HEK293 (cell line): ENCODE data around the gene TFAP2E.

Experiments used
- GLIS1 ChIP-seq: fragments of 450-650 bp; formaldehyde crosslinking; IDR thresholded peaks from 2 replicates; pipeline ENCODE4 v1.5.1; 2016; ENCODE audit warnings: missing biosample characterization, missing genetic modification characterization
- HOXC10 ChIP-seq: sonication (generic); formaldehyde crosslinking; IDR thresholded peaks from 2 replicates; pipeline ENCODE4 v1.8.1; 2023; ENCODE audit warnings: mild to moderate bottlenecking, missing genetic modification reagents
- PATZ1 ChIP-seq: fragments of 450-650 bp; formaldehyde crosslinking; IDR thresholded peaks from 2 replicates; pipeline ENCODE4 v1.5.1; 2016; ENCODE audit warnings: missing biosample characterization, missing genetic modification characterization
- REST ChIP-seq: fragments of 450-650 bp; formaldehyde crosslinking; IDR thresholded peaks from 2 replicates; pipeline ENCODE4 v1.5.1; 2016; ENCODE audit warnings: missing biosample characterization, missing genetic modification characterization
- ZBTB11 ChIP-seq: fragments of 450-650 bp; formaldehyde crosslinking; conservative IDR thresholded peaks from 2 replicates; pipeline ENCODE4 v1.5.1; 2016; ENCODE audit warnings: low read depth, missing biosample characterization, missing genetic modification characterization
- ZBTB21 ChIP-seq: fragments of 450-650 bp; formaldehyde crosslinking; IDR thresholded peaks from 2 replicates; pipeline ENCODE4 v1.5.1; 2017; ENCODE audit warnings: missing biosample characterization, missing genetic modification characterization
- ZBTB48 ChIP-seq: fragments of 450-650 bp; formaldehyde crosslinking; IDR thresholded peaks from 2 replicates; pipeline ENCODE4 v1.5.1; 2016; ENCODE audit warnings: missing biosample characterization, missing genetic modification characterization
- ZBTB7A ChIP-seq: fragments of 450-650 bp; formaldehyde crosslinking; IDR thresholded peaks from 2 replicates; pipeline ENCODE4 v1.5.1; 2016; ENCODE audit warnings: low read depth, missing biosample characterization, missing genetic modification characterization
- ZNF274 ChIP-seq, 2 experiments: fragments of 200-500 bp in 1 of 2; fragments of 450-650 bp in 1 of 2; sonication (Bioruptor generic) in 1 of 2; formaldehyde crosslinking in 1 of 2; IDR thresholded peaks; 2 replicates each; pipeline versions ENCODE4 v1.5.1 to v1.6.1; 2014 to 2016; ENCODE audit warnings: borderline replicate concordance in 1 of 2, inconsistent platforms in 1 of 2, low read length in 1 of 2, missing biosample characterization in 1 of 2, missing genetic modification characterization in 1 of 2
- ZNF514 ChIP-seq: fragments of 450-650 bp; formaldehyde crosslinking; IDR thresholded peaks from 2 replicates; pipeline ENCODE4 v1.5.1; 2016; ENCODE audit warnings: missing biosample characterization, missing genetic modification characterization
- ZNF621 ChIP-seq: fragments of 450-650 bp; formaldehyde crosslinking; IDR thresholded peaks from 2 replicates; pipeline ENCODE4 v1.5.1; 2017; ENCODE audit warnings: missing biosample characterization, missing genetic modification characterization
- ZNF768 ChIP-seq: fragments of 450-650 bp; formaldehyde crosslinking; IDR thresholded peaks from 2 replicates; pipeline ENCODE4 v1.5.1; 2018; ENCODE audit warnings: missing biosample characterization, mild to moderate bottlenecking, missing genetic modification characterization
- TF ChIP-seq, protein P1 (sequence below): fragments of 450-650 bp; formaldehyde crosslinking; IDR thresholded peaks from 2 replicates; pipeline ENCODE4 v1.5.1; 2016; ENCODE audit warnings: missing biosample characterization, missing genetic modification characterization
- TF ChIP-seq, protein P2 (sequence below): fragments of 450-650 bp; formaldehyde crosslinking; IDR thresholded peaks from 2 replicates; pipeline ENCODE4 v1.5.1; 2017; ENCODE audit warnings: missing biosample characterization, missing genetic modification characterization
- TF ChIP-seq, protein P3 (sequence below): fragments of 450-650 bp; formaldehyde crosslinking; IDR thresholded peaks from 2 replicates; pipeline ENCODE4 v1.5.1; 2016; ENCODE audit warnings: missing biosample characterization, missing genetic modification characterization
- TF ChIP-seq, protein P4 (sequence below): fragments of 450-650 bp; formaldehyde crosslinking; IDR thresholded peaks from 2 replicates; pipeline ENCODE4 v1.5.1; 2016; ENCODE audit warnings: missing biosample characterization, missing genetic modification characterization
- TF ChIP-seq, protein P5 (sequence below): fragments of 450-650 bp; IDR thresholded peaks from 2 replicates; pipeline ENCODE4 v1.5.1; 2018; ENCODE audit warnings: missing biosample characterization, missing genetic modification characterization

Gene TFAP2E

DNA sequence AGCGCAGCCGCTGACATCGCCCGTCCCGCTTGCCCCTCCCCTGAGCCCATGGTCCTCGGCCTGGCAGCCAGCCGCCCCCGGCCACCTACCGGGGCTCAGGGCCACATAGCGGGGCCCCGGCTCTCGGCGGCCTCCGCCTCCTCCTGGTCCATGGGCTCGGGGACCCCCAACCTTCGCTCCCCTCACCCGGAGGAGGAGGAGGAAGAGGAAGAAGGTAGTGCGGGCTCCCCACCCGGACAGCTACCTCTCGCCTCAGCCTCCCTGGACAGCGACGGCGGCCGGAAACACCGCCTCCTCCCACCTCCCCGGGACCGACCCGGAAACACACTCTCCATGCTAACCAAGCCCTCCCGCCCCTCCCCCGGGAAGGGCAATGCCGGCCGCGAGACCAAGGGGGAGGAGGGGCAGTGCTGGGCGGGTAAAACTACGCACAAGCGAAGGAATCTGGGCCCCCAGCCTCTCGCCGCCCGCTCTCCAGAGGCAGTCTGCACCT lies 15.9 kb upstream of the TFAP2E start, which contains the start of gene KIAA0319L (continued):
- no peak for TF ChIP-seq ZNF514 (tag by site-specific recombination)
- TF ChIP-seq HOXC10: 0 out of 2 replicates have a peak, but pooled peaks have one; percentile 65
- TF ChIP-seq, protein P1, sequence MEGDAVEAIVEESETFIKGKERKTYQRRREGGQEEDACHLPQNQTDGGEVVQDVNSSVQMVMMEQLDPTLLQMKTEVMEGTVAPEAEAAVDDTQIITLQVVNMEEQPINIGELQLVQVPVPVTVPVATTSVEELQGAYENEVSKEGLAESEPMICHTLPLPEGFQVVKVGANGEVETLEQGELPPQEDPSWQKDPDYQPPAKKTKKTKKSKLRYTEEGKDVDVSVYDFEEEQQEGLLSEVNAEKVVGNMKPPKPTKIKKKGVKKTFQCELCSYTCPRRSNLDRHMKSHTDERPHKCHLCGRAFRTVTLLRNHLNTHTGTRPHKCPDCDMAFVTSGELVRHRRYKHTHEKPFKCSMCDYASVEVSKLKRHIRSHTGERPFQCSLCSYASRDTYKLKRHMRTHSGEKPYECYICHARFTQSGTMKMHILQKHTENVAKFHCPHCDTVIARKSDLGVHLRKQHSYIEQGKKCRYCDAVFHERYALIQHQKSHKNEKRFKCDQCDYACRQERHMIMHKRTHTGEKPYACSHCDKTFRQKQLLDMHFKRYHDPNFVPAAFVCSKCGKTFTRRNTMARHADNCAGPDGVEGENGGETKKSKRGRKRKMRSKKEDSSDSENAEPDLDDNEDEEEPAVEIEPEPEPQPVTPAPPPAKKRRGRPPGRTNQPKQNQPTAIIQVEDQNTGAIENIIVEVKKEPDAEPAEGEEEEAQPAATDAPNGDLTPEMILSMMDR (tag by site-specific recombination): peak; percentile 43; the same call in 1 of the 2 replicates
- no peak for TF ChIP-seq ZNF621
- TF ChIP-seq, protein P2, sequence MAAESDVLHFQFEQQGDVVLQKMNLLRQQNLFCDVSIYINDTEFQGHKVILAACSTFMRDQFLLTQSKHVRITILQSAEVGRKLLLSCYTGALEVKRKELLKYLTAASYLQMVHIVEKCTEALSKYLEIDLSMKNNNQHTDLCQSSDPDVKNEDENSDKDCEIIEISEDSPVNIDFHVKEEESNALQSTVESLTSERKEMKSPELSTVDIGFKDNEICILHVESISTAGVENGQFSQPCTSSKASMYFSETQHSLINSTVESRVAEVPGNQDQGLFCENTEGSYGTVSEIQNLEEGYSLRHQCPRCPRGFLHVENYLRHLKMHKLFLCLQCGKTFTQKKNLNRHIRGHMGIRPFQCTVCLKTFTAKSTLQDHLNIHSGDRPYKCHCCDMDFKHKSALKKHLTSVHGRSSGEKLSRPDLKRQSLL (tag by site-specific recombination): no peak
- no peak for TF ChIP-seq ZBTB48 (tag by site-specific recombination)
- peak; percentile 95 for TF ChIP-seq REST
- TF ChIP-seq, protein P3, sequence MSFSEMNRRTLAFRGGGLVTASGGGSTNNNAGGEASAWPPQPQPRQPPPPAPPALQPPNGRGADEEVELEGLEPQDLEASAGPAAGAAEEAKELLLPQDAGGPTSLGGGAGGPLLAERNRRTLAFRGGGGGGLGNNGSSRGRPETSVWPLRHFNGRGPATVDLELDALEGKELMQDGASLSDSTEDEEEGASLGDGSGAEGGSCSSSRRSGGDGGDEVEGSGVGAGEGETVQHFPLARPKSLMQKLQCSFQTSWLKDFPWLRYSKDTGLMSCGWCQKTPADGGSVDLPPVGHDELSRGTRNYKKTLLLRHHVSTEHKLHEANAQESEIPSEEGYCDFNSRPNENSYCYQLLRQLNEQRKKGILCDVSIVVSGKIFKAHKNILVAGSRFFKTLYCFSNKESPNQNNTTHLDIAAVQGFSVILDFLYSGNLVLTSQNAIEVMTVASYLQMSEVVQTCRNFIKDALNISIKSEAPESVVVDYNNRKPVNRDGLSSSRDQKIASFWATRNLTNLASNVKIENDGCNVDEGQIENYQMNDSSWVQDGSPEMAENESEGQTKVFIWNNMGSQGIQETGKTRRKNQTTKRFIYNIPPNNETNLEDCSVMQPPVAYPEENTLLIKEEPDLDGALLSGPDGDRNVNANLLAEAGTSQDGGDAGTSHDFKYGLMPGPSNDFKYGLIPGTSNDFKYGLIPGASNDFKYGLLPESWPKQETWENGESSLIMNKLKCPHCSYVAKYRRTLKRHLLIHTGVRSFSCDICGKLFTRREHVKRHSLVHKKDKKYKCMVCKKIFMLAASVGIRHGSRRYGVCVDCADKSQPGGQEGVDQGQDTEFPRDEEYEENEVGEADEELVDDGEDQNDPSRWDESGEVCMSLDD (tag by site-specific recombination): peak; percentile 58; the same call in 1 of the 2 replicates
- TF ChIP-seq, protein P4, sequence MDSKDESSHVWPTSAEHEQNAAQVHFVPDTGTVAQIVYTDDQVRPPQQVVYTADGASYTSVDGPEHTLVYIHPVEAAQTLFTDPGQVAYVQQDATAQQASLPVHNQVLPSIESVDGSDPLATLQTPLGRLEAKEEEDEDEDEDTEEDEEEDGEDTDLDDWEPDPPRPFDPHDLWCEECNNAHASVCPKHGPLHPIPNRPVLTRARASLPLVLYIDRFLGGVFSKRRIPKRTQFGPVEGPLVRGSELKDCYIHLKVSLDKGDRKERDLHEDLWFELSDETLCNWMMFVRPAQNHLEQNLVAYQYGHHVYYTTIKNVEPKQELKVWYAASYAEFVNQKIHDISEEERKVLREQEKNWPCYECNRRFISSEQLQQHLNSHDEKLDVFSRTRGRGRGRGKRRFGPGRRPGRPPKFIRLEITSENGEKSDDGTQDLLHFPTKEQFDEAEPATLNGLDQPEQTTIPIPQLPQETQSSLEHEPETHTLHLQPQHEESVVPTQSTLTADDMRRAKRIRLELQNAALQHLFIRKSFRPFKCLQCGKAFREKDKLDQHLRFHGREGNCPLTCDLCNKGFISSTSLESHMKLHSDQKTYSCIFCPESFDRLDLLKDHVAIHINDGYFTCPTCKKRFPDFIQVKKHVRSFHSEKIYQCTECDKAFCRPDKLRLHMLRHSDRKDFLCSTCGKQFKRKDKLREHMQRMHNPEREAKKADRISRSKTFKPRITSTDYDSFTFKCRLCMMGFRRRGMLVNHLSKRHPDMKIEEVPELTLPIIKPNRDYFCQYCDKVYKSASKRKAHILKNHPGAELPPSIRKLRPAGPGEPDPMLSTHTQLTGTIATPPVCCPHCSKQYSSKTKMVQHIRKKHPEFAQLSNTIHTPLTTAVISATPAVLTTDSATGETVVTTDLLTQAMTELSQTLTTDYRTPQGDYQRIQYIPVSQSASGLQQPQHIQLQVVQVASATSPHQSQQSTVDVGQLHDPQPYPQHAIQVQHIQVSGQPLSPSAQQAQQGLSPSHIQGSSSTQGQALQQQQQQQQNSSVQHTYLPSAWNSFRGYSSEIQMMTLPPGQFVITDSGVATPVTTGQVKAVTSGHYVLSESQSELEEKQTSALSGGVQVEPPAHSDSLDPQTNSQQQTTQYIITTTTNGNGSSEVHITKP (tag by site-specific recombination): no peak
- TF ChIP-seq ZNF768: no peak
- peak; percentile 92 for TF ChIP-seq ZBTB11 (tag by site-specific recombination)
- TF ChIP-seq, protein P5, sequence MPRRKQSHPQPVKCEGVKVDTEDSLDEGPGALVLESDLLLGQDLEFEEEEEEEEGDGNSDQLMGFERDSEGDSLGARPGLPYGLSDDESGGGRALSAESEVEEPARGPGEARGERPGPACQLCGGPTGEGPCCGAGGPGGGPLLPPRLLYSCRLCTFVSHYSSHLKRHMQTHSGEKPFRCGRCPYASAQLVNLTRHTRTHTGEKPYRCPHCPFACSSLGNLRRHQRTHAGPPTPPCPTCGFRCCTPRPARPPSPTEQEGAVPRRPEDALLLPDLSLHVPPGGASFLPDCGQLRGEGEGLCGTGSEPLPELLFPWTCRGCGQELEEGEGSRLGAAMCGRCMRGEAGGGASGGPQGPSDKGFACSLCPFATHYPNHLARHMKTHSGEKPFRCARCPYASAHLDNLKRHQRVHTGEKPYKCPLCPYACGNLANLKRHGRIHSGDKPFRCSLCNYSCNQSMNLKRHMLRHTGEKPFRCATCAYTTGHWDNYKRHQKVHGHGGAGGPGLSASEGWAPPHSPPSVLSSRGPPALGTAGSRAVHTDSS: peak; percentile 76
- TF ChIP-seq ZBTB7A (tag by site-specific recombination): peak; percentile 96; the same call in 1 of the 2 replicates
- peak; percentile 99 for TF ChIP-seq PATZ1
- peak; percentile 80 for TF ChIP-seq GLIS1 (tag by site-specific recombination)
- peak; percentile 8; the same call in 1 of the 2 replicates for TF ChIP-seq ZBTB21 (tag by site-specific recombination)
- TF ChIP-seq ZNF274 (IDR thresholded peaks at IDR 0.05; ENCODE audit: low read length): no peak
- no peak for TF ChIP-seq ZNF274 (tag by site-specific recombination; IDR thresholded peaks at IDR 0.05; ENCODE audit: borderline replicate concordance)
